HG02610 (cell line): ENCODE measurements around the gene AZU1.
"Not testable (repeated sequence)": the region's sequence is repeated elsewhere in the genome, so short reads cannot be mapped to it uniquely, and the experiment has no call there.

Source experiments
- ATAC-seq: cut with Tn5 transposase; IDR thresholded peaks from one replicate; pipeline ENCODE4 v1.9.1; 2021; ENCODE audit warnings: mild to moderate bottlenecking, moderate library complexity; ENCODE audit not compliant: unreplicated experiment

Gene AZU1

DNA sequence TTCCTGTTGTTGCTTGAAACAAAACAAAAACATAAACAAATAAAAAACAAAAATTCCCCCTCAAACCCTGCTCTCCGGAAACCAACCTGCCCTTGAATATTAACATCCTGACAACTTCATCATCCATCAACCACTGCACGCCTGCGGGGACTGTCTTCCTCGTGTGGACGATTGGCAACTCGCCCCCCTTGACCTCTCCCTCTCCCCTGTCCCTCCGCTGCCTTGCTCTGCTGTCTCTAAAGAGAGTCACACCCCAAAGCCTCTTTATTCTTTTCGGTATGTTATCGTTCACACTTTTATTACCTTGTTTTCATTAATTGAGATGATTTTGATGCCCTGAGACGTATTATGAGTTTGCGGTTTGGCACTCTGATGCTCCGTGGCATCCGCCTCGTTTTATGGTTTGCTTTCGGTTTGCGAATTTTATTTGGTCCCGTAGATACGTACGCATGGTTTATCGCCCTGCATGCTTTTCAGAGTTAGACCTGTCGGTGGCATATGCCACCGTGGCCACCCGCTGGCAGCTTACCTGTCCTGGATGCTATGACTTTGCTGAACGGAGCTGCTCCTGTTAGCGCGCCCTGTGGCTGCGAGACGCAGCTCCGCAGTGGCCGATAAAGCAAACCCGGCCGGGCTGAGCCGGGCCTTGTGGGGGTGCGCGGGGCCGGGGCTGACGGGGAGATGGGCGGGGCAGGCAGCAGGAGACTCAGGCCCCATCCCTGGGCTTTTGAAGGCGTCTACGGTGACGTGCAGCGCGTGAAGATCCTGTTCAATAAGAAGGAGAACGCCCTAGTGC, 19.8 kb upstream of the AZU1 start:
- no peak for ATAC-seq

GRCh38 chr19:808423-808775, 19.2 kb upstream of the AZU1 start:
- ATAC-seq, result no peak

GRCh38 chr19:810077-810855, 17.4 kb upstream of the AZU1 start:
- ATAC-seq, result no peak

GRCh38 chr19:810883-811489, 16.7 kb upstream of the AZU1 start:
- no peak for ATAC-seq

DNA sequence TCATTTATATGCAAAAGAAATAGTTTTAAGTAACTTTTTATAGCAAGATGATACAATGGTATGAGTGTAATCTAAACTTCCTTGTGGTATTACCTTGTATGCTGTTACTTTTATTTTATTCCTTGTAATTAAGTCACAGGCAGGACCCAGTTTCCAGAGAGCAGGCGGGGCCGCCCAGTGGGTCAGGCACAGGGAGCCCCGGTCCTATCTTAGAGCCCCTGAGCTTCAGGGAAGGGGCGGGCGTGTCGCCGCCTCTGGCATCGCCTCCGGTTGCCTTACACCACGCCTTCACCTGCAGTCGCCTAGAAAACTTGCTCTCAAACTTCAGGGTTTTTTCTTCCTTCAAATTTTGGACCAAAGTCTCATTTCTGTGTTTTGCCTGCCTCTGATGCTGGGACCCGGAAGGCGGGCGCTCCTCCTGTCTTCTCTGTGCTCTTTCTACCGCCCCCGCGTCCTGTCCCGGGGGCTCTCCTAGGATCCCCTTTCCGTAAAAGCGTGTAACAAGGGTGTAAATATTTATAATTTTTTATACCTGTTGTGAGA, 16.1 kb upstream of the AZU1 start:
- ATAC-seq, result no peak

DNA sequence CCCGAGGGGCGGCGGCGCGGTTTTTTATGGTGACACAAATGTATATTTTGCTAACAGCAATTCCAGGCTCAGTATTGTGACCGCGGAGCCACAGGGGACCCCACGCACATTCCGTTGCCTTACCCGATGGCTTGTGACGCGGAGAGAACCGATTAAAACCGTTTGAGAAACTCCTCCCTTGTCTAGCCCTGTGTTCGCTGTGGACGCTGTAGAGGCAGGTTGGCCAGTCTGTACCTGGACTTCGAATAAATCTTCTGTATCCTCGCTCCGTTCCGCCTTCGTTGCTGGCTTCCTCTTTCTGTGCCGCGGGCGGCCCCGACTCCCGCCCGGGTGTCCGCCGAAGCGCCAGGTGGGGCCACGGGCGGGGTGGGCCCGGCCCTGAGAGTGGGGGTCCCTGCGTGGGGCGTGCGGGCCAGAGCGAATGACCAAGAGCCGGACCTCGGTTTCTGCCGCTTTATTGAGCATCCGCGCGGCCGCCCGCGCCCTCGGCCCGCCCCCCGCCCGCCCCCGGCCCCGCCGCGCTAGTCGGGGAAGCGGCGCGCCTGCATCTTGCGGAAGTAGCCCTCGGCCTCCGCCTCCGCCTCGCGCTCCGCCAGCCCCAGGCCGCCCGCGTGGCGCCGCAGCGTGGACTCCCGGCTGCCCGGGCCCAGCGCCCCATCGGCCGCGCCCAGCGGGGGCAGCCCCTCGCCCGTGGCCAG, 15.4 kb upstream of the AZU1 start:
- ATAC-seq, result no peak

- ATAC-seq, result no peak
Observed at GRCh38 chr19:812747-813218, 14.9 kb upstream of the AZU1 start.

DNA sequence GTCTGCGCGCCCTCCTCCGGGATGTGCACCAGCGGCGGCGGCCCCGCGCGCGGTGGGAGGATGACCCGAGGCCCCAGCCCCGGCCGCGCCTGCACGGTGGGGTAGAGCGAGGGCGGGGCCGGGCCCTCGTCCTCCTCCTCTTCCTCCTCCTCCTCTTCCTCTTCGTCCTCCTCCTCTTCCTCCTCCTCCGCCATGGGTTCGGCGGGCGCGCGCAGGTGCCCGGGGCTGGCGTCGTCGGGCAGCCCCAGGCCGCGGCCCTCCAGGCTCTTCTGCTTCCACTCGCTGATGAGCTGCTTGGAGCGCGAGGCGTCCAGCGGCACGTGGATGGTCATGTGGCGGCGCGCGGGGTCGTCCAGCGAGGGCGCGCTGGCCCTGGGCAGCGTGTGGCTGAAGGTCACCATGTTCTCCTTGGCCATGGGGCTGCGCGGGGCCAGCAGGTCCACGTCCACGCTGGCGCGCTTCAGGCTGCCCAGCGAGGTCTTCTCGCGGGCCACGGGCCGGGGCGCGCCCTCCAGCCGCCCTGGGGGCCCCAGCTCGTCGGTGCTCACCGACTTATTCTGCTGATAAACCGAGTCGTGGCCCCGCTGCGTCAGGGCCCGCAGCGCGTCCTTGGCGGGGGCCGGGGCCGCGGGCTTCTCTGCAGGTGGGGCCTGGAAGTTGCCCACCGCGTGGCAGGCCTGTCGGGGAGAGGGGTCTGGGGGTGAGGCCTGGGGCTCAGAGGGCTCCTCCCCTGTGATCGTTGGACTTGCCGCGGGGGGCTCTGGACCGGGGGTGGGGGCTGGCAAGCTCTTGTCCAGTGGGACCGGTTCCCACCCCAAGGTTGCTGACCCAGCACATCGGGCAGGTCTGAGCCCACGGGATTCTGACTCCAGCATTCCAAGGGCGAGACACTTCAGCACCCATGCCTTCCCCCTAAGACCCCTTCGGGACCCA, 14.2 kb upstream of the AZU1 start:
- no peak for ATAC-seq

GRCh38 chr19:814152-815078, 13.2 kb upstream of the AZU1 start:
- no peak for ATAC-seq

DNA sequence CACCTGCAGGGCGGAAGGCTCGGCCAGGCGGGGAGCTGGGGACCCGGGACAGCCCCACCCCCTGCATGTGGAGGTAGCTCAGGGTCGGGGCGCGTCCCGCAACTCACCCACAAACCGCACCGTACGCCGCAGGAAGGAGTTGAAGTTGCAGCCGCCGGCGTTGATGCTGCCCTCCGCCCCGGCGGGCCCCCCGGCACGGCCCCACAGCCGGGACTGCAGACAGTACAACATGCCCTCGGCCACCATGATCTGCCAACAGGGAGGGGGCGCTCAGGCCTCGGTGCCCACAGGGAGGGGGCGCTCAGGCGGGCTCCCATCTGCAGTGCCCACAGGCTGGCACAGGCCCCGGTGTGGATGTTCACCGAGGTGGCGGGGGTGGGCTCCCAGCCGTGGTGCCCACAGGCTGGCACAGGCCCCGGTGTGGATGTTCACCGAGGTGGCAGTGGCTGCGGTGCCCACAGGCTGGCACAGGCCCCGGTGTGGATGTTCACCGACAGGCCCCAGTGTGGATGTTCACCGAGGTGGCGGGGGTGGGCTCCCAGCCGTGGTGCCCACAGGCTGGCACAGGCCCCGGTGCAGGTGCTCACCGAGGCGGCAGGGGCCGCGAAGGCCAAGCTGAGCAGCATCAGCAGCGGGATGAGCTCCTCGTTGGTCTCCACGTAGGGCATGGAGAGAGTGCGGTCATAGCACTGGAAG, 12.4 kb upstream of the AZU1 start:
- ATAC-seq, result no peak

DNA sequence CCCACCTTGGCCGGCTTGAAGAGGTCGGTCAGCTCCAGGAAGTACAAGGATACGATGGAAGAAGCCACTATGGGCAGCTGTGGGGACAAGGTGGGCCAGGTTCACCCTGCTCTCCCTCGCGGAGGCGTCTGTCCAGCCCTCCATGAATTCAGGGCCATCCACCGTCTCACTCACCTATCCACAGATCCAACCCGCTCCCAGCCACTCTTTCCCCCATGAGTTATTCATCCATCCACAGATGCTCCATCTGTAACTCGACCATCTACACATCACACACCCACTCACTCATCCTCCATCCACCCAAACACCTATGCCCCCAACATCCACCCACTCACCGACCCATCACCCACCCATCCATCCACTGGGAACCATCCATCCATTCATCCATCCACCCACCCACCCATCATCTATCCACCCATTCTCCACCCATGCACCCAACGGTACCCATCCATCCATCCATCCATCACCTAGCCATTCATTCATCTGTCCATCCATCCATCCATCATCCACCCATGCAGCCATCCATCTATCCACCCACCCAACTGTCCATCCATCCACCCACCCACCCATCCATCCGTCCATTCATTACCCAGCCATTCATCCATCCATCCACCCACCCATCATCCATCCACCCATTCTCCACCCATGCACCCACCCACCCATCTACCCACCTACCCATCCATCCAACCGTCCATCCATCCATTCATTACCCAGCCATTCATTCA, 11.7 kb upstream of the AZU1 start:
- ATAC-seq, result no peak

GRCh38 chr19:816500-816857, 11.2 kb upstream of the AZU1 start:
- ATAC-seq, result no peak

DNA sequence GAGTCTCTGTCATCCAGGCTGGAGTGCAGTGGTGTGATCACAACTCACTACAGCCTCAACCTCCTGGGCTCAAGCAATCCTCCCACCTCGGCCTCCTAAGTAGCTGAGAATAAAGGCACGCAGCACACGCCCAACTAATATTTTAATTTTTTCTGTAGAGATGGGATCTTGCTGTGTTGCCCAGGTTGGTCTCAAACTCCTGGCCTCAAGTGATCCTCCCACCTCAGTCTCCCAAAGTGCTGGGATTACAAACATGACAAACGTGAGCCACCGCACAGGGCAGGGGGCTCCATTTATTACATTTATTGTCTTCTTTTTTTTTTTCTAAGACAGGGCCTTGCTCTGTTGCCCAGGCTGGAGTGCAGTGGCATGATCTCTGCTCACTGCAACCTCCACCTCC, 7.4 kb upstream of the AZU1 start:
- ATAC-seq, result not testable (repeated sequence)

GRCh38 chr19:821231-821824, 6.3 kb upstream of the AZU1 start:
- no peak for ATAC-seq

GRCh38 chr19:821825-822503, 5.7 kb upstream of the AZU1 start, which contains the start of gene PLPPR3:
Gene PLPPR3 (minus strand): TSS chr19:821955. CDS start chr19:821559, 396 bp downstream.
- ATAC-seq, result no peak

DNA sequence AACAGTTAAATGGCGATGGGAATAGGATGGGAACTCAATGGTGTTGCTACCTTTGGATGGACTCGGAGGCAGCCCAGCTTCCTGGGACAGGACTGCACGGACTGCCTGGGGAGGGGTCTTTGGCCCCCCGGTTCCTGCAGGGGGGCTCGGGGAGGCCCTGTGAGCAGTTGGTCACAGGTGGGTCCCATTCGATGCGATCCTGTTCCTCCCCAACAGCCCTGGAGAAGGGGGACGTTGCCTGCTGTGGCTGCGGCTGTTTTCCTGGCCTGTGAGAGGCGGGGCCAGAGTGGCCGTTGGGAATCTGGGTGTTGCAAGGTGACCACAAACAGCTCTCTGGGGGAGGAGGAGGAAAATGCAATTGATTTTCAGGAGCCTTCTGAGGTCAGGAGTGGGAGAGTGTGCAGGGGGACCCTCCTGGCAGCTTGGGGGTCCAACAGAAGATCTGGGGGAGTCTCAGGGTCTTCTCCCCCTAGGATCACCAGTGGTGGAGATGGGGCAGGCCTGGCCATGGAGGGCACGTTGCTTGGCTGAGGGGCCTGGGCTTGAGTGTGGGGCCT, 4.0 kb upstream of the AZU1 start:
- no peak for ATAC-seq
